HG03378 (cell line): ENCODE data around the gene CCDC57.
"Not testable (repeated sequence)": the region's sequence is repeated elsewhere in the genome, so short reads cannot be mapped to it uniquely, and the experiment has no call there.

Experiments
- ATAC-seq: cut with Tn5 transposase; IDR thresholded peaks from one replicate; pipeline ENCODE4 v1.9.1; 2021; ENCODE audit warnings: mild to moderate bottlenecking, moderate library complexity; ENCODE audit not compliant: unreplicated experiment

CCDC57 gene

GRCh38 chr17:82179412-82179811, 33.2 kb downstream of the CCDC57 start:
- ATAC-seq, result no peak

GRCh38 chr17:82178499-82179261, 34.0 kb downstream of the CCDC57 start:
- no peak for ATAC-seq

GRCh38 chr17:82177761-82178498, 34.7 kb downstream of the CCDC57 start:
- no peak for ATAC-seq

- ATAC-seq, result no peak
Observed at GRCh38 chr17:82177276-82177675, 35.4 kb downstream of the CCDC57 start.

- ATAC-seq, result no peak
Observed at GRCh38 chr17:82175951-82176350, 36.7 kb downstream of the CCDC57 start.

GRCh38 chr17:82175201-82175600, 37.4 kb downstream of the CCDC57 start:
- ATAC-seq, result no peak

- not testable (repeated sequence) for ATAC-seq
Observed at GRCh38 chr17:82174042-82174857, 38.4 kb downstream of the CCDC57 start.

- no peak for ATAC-seq
Observed at GRCh38 chr17:82173351-82174041, 39.1 kb downstream of the CCDC57 start.

GRCh38 chr17:82172486-82173160, 40.0 kb downstream of the CCDC57 start:
- no peak for ATAC-seq

- no peak for ATAC-seq
Observed at GRCh38 chr17:82171750-82172375, 40.8 kb downstream of the CCDC57 start.

GRCh38 chr17:82170412-82170961, 42.2 kb downstream of the CCDC57 start:
- ATAC-seq, result no peak

- no peak for ATAC-seq
Observed at GRCh38 chr17:82168568-82168967, 44.1 kb downstream of the CCDC57 start.

- ATAC-seq, result no peak
Observed at GRCh38 chr17:82167028-82167427, 45.6 kb downstream of the CCDC57 start.

GRCh38 chr17:82164853-82165252, 47.8 kb downstream of the CCDC57 start:
- no peak for ATAC-seq

- no peak for ATAC-seq
Observed at GRCh38 chr17:82161216-82161615, 51.4 kb downstream of the CCDC57 start.

- no peak for ATAC-seq
Observed at GRCh38 chr17:82160075-82160474, 52.6 kb downstream of the CCDC57 start.

GRCh38 chr17:82158825-82159224, 53.8 kb downstream of the CCDC57 start:
- no peak for ATAC-seq

- no peak for ATAC-seq
Observed at GRCh38 chr17:82157046-82158035, 55.3 kb downstream of the CCDC57 start.
